GM12891 (cell line): ENCODE measurements around the gene RAB39A.

Source experiments
- DNase-seq: peaks from one replicate; pipeline ENCODE4 v3.0.0; 2011; ENCODE audit warnings: low spot score; ENCODE audit not compliant: insufficient read length
- FAIRE-seq: peaks from 2 replicates; lab custom pipeline; 2011; peaks lifted over from hg19 to GRCh38; lab: Jason Lieb, UNC
- PAX5 ChIP-seq: IDR thresholded peaks from 2 replicates; pipeline ENCODE4 v1.6.1; 2011; ENCODE audit warnings: low read length, moderate library complexity, mild to moderate bottlenecking; ENCODE audit not compliant: insufficient read depth, severe bottlenecking
- POLR2A ChIP-seq: IDR thresholded peaks from 2 replicates; pipeline ENCODE4 v1.6.1; 2011; ENCODE audit warnings: low read depth, low read length, control low read depth
- POLR2AphosphoS5 ChIP-seq: IDR thresholded peaks from 2 replicates; pipeline ENCODE4 v1.6.1; 2011; ENCODE audit warnings: low read depth, low read length, control low read depth
- POU2F2 ChIP-seq: IDR thresholded peaks from 2 replicates; pipeline ENCODE4 v1.6.1; 2011; ENCODE audit warnings: low read depth, mild to moderate bottlenecking, control low read depth, low read length, moderate library complexity
- SPI1 ChIP-seq: IDR thresholded peaks from 2 replicates; pipeline ENCODE4 v1.6.1; 2011; ENCODE audit warnings: low read depth, low read length, control low read depth
- TAF1 ChIP-seq: IDR thresholded peaks from 2 replicates; pipeline ENCODE4 v1.6.1; 2011; ENCODE audit warnings: low read depth, low read length, control low read depth

RAB39A gene

GRCh38 chr11:107999759-108000455, 71.7 kb downstream of the RAB39A start:
- DNase-seq (peak; percentile 47), FAIRE-seq (peak; percentile 79)
- no peak for TF ChIP-seq POU2F2
- TF ChIP-seq SPI1 = no peak
- no peak for TF ChIP-seq POLR2A
- TF ChIP-seq PAX5 = no peak
- no peak for TF ChIP-seq POLR2AphosphoS5
- no peak for TF ChIP-seq TAF1

GRCh38 chr11:108002476-108002875, 74.2 kb downstream of the RAB39A start:
- FAIRE-seq = no peak

GRCh38 chr11:108003623-108004022, 75.4 kb downstream of the RAB39A start:
- FAIRE-seq (no peak), DNase-seq (no peak)
- TF ChIP-seq POU2F2 (no peak), TAF1 (no peak), POLR2A (no peak)

More at GRCh38 chr11:108002476-108002875, 74.2 kb downstream of the RAB39A start:
- DNase-seq = no peak
- no peak for TF ChIP-seq PAX5
- TF ChIP-seq POU2F2 = no peak
- no peak for TF ChIP-seq TAF1
- TF ChIP-seq POLR2A = no peak
- TF ChIP-seq SPI1 = no peak
- no peak for TF ChIP-seq POLR2AphosphoS5

- TF ChIP-seq POU2F2 (no peak), PAX5 (no peak), SPI1 (no peak), POLR2AphosphoS5 (no peak), TAF1 (no peak)
- no peak for DNase-seq
- no peak for FAIRE-seq
Observed at GRCh38 chr11:108007819-108008218, 79.6 kb downstream of the RAB39A start.

GRCh38 chr11:108008656-108009496, 80.6 kb downstream of the RAB39A start, which contains the start of gene CUL5:
TSS of gene CUL5 (plus strand) at chr11:108008898. CDS start at chr11:108009349, 451 bp downstream.
- DNase-seq (peak; percentile 87), FAIRE-seq (peak; percentile 99)
- TF ChIP-seq SPI1 (no peak), POU2F2 (no peak; the same call in 1 of the 2 replicates), POLR2AphosphoS5 (peak; percentile 85), PAX5 (no peak), POLR2A (peak; percentile 94), TAF1 (peak; percentile 81)

- no peak for DNase-seq
- peak; percentile 33 for FAIRE-seq
- TF ChIP-seq POLR2A (no peak), SPI1 (no peak), POLR2AphosphoS5 (no peak), PAX5 (no peak), POU2F2 (no peak), TAF1 (no peak)
Observed at GRCh38 chr11:108009497-108010370, 81.5 kb downstream of the RAB39A start.

- TF ChIP-seq POU2F2 = no peak
- no peak for TF ChIP-seq POLR2A
- TF ChIP-seq POLR2AphosphoS5 = no peak
- TF ChIP-seq SPI1 = no peak
- DNase-seq (no peak), FAIRE-seq (no peak)
Observed at GRCh38 chr11:108012139-108012725, 84.0 kb downstream of the RAB39A start.
